ENCODE measurements around the gene ATP13A4.
"Not testable (repeated sequence)": the region's sequence is repeated elsewhere in the genome, so short reads cannot be mapped to it uniquely, and the experiment has no call there.

The ATP13A4 gene

DNA sequence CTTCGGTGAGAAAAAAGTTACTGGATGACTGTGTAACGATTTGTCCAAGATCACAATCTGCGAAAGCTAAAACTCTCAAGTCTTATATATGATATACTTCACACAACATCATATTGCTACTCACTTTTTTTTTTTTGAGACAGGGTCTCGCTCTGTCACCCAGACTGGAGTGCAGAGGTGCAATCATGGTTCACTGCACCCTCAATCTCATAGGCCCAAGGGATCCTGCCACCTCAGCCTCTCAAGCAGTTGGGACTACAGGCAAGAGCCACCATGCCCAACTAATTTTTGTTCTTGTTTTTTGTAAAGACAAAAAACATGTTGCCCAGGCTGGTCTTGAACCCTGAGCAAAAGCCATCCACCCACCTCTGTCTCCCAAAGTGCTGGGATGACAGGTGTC, 5.4 kb upstream of the ATP13A4 start:
- DNase-seq: no peak

DNA sequence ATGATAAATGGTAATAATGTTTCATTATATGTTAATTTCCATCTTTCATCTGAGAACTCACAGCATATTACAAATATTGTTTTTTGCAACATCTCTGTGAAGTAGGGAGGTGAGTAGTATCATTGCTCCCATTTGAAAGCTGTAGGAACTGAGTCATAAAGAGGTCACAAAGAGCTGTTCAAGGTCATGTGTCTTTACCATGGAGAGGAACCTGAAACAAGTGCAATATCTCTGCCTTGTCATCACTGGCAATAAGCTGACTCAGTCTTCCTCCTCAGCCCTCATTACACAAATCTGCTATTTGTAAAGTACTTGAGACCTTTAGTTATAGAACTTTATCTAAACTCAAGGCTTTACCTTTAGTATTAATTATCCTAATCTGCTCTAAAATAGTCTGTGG, 4.4 kb upstream of the ATP13A4 start:
- no peak for DNase-seq

- DNase-seq: no peak
These were observed 2.1 kb upstream of the ATP13A4 start for GRCh38 chr3:193556841-193557240.

DNA sequence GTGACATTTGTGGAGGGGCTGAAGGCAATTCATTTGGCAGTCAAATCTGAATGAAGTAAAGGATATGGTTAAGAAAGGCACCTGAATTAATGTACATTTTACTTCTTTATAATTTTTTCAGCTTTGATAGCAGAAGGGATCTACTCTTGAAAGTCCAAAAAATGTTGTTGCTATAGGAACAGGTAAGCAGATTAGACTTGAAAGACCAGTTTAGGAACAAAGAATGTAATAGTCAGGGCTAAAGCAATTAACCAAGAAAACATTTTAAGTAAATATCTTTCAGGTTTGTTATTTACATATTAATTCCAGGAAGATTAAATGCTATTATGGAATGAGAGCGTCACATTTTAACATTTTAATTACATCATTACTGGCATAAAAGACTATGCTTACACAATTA, 1.1 kb downstream of the ATP13A4 start:
- no peak for DNase-seq

- no peak for DNase-seq
These were observed 1.8 kb downstream of the ATP13A4 start for GRCh38 chr3:193552923-193553322.

- no peak for DNase-seq
These were observed 6.3 kb downstream of the ATP13A4 start for GRCh38 chr3:193548406-193548805.

DNA sequence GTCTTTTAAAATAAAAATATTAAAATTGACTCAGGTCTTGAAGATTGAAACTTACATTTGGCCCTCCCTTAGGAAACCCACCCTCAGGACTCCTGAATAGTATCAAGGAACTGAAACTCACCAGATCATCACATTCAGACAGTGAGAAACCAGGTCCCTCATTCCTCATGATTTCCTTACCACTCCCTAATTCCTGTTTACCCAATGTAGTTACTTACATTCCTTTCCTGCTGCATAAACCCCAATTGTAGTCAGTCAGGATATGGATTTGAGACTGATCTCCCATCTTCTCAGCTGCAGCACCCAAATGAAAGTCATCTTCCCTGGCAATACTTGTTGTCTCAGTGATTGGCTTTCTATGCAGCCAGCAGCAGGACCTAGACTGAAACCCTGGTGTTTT, 8.6 kb downstream of the ATP13A4 start:
- DNase-seq: no peak

DNA sequence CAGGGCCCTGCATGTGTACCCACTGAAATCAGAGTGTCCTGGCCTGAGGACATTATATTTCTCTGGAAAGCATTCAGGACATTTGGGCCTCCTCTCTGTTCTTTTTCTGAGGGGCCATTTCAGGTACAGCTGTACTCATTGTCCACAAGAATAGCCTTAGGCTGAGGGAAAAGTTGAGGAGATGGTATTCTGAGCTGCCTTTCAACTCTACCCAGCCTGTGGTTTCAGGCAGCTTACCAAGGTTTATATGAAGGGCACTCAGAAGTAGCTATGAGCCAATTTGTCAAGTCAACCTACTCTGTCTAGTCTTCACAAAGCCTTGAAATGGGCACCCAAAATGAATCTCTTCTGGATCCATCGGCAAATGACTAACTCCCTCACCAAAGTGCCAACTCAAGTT, 9.4 kb downstream of the ATP13A4 start:
- no peak for DNase-seq

DNA sequence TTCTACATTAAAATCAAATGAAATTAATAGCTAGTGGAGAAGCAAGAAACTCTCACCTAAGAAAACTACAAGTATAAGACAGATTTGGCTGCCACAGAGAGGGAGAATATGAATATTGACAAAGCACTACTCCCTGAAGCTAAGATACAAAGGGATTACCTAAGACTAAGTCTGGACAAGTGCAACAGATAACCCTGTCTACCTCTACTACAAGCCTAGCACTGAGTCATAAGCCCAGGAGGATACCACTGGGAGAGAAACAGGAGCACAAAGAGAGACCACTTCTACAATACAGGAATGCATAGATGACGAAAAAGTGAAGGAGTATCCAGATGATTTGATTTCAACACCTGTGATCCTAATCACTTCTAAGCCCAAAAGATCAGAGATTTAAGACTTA, 10.4 kb downstream of the ATP13A4 start:
- DNase-seq: no peak

- no peak for DNase-seq
These were observed 24.2 kb downstream of the ATP13A4 start for GRCh38 chr3:193530231-193531165.

DNA sequence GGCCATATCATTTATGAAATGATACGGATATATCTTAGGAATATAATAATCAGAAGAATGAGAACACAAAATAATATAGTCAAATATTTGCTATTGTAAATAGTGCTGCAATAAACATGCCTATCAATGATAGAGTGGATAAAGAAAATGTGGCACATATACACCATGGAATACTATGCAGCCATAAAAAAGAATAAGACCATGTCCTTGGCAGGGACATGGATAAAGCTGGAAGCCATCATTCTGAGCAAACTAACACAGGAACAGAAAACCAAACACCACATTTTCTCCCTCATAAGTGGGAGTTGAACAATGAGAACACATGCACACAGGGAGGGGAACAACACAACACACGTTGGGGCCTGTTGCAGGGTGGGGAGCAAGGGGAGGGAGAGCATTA, 28.6 kb downstream of the ATP13A4 start:
- DNase-seq: not testable (repeated sequence)

GRCh38 chr3:193522473-193522872, 32.2 kb downstream of the ATP13A4 start:
- no peak for DNase-seq

DNA sequence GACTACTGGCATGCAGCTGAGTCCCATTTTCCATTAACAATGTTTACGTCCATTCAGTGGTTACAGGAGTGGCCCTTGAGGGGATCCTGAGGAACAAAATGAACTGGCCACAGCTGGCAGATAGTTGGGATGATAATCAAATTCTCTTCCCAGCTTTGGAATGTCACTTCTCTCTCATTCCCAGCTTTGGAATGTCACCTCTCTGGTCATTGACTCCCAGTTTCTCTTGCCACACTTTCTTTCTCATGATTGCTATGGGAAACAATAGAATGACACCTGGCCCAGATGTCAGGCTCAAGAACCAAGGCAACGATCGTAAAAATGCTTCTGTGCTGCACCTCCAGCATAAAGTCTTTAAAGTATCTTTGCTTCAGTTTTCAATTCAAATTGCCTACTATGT, 34.0 kb downstream of the ATP13A4 start:
- no peak for DNase-seq

- DNase-seq: no peak
These were observed 38.7 kb downstream of the ATP13A4 start for GRCh38 chr3:193515966-193516365.

DNA sequence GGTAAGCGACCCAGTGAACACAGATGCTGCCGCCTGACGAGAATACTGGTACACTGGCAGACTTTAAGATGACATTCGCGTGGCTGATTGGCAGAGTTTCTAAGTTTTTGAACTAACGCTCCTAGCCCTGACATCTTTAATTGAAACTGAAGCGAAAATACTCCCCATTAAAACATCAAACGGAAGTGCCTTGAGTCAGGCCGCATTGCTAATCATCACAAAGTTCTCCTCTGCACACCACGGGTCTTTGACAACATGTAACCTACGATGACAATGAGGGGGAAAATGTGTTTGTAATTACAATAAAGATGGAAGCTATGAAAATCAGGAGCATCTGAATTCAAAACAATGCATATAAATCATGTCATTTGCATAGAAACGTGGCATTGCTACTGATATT, 44.5 kb downstream of the ATP13A4 start:
- no peak for DNase-seq

GRCh38 chr3:193509103-193509965, 45.4 kb downstream of the ATP13A4 start:
- DNase-seq: no peak

GRCh38 chr3:193508108-193508507, 46.6 kb downstream of the ATP13A4 start:
- DNase-seq: no peak

DNA sequence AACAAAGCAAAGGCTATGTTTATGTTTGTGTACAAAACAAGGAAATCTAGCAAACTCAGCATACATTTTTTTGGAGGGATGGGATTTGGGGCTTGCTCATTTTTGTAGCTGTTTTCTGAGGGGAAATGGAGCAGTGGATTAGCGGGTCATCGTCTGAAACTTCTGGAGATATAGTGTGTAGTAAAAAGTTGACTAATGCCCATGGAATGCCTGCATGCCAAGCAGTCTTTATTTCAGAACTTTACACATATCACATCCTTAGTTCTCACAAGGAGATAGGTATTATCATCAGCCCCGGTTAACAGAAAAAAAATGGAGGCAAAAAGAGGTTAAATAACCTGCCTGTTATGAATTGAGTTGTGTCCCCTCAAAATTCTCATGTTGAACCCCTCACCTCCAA, 47.1 kb downstream of the ATP13A4 start:
- DNase-seq: no peak

- DNase-seq: no peak
These were observed 47.8 kb downstream of the ATP13A4 start for GRCh38 chr3:193506921-193507320.

DNA sequence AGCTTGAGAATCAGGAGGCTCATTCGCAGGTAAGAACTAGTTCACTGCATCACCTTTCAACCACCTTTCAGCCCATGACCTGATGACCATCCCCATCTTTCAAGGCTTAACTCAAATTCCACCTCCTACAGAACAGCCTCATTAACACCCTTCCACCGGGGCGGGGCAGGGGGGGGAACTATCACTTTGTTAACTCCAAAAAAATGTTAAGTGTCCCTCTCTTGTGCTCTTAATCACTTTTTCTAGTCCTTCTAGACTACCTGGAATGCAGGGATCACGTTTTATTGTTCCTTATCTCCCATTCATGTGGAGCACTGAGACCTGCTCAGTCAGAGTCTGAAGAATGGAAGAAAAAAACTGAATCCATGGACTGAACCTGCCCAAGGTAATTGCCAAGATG, 51.8 kb downstream of the ATP13A4 start:
- no peak for DNase-seq

GRCh38 chr3:193499801-193500485, 54.8 kb downstream of the ATP13A4 start:
- no peak for DNase-seq

- no peak for DNase-seq
These were observed 55.4 kb downstream of the ATP13A4 start for GRCh38 chr3:193499136-193499770.

- DNase-seq: no peak
These were observed 56.5 kb downstream of the ATP13A4 start for GRCh38 chr3:193498215-193498614.

Data from CD4-positive, alpha-beta T cell treated with Interleukin-10 for 1 hour (primary cell).